Caki2 (cell line): ENCODE measurements around the gene HELQ. TPM values are rescaled to one million over a fixed set of nuclear protein-coding genes. Genes with fewer than 3 reads are reported as not detected.

ENCODE experiments used
- total RNA-seq: library from RNA; depleted of rRNA; stranded (reverse); fragments of >200 nt; shearing (Covaris generic); gene quantifications from 2 replicates; pipeline ENCODE4 v1.2.3, GENCODE V29; 2014; ENCODE audit warnings: low replicate concordance; rRNA removed

The HELQ gene
- total RNA-seq, 1 experiment from 2014 or later: 6.5 TPM

Other genes with a start within 250 kb of the HELQ start
- 29.7 and 30.0 TPM in 2 replicates for gene COQ2, start 171.0 kb downstream of the HELQ start, total RNA-seq
- 1.6 and 2.9 TPM in 2 replicates for gene HPSE, start 121.0 kb downstream of the HELQ start, total RNA-seq
- gene MRPS18C, start 235 bp upstream of the HELQ start, total RNA-seq: 10.2 and 23.9 TPM in 2 replicates
- gene ABRAXAS1, start 29.3 kb upstream of the HELQ start, total RNA-seq: 0.78 and 3.4 TPM in 2 replicates
- gene GPAT3, start 80.3 kb upstream of the HELQ start, total RNA-seq: 12.5 and 13.4 TPM in 2 replicates